NCI-H1092 (cell line): Measurements from ENCODE around the gene PSKH1.
A peak's percentile ranks its signal among the peaks of the same experiment; 100 is the strongest.

ENCODE experiments used
- DNase-seq: peaks from one replicate; lab custom pipeline; 2025; lab: John Stamatoyannopoulos, UW

PSKH1 gene

GRCh38 chr16:67868290-67868689 is 24.8 kb upstream of the PSKH1 start:
- DNase-seq, result no peak

- DNase-seq, result no peak
Observed at GRCh38 chr16:67869653-67870052, 23.4 kb upstream of the PSKH1 start.

DNA sequence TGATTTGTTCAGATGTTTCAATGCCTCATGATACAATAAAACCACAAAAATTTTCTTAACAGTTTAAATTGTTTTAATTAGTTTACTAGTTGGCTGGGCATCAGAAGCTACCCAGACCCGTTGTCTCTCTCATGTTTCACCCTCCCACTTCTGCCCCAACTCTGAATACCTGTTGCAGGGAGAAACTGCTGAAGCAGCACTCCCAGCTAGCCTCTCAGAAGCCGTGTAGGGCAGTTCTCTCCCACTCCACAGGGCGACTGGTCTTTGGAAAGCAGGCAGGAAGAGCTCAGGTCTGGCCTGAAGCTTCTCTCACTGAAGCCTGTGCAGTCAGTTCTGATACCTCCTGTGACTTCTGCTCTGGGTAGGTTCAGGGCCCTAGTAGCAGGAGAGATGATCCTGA is 21.8 kb upstream of the PSKH1 start:
- no peak for DNase-seq

- DNase-seq, result no peak
Observed at GRCh38 chr16:67872131-67872630, 20.9 kb upstream of the PSKH1 start.

- DNase-seq, result peak; percentile 63
Observed at GRCh38 chr16:67872631-67873434, 20.2 kb upstream of the PSKH1 start, which contains the start of gene EDC4. TSS of gene EDC4 (plus strand) at chr16:67873052. CDS start at chr16:67873262, 210 bp downstream.

DNA sequence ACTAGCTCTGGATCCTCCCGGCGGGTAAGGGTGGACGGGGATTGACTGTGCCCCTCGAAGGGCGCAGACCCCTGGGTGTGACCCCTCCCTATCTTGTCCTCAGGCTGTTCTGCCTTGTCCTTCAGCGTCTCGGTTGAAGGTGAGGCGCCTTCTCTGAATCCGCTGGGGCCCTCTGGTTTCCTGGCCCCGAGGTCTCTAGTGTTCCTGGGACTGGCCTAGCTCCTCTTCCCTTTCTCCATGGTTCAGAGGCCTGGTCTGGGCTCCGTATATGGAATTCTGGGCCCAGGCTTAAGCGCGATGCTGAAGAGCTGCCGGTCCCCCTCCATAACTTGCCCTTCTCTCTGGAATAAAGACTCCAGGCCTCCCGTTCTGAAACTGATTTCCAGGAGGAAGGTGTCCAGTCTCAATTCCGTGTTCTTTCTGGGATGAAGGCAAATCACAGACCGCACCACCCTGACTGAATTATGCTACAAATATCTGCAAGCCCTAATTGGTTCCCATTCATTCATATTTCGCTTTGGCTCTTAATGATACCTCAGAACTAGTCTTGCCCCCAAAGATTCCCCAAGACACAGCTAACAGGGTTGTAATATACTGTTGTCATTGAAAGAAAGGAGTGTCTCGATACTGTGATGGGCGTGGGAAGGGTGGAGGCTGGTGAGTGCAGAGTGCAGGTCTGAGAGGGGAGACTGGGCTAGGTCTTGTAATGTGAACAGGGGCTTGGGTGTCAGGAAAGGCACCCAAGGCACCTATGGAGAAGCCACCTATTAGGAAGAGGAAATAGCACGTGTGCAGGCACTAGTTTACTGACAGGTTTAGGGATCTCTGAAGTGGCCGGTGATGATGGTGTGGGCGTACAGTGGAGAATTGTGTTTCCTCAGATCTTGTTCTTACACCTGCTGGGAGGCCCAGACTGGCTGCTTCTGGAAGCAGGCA is 19.4 kb upstream of the PSKH1 start:
- DNase-seq, result no peak

- no peak for DNase-seq
Observed at GRCh38 chr16:67874372-67874771, 18.7 kb upstream of the PSKH1 start.

- no peak for DNase-seq
Observed at GRCh38 chr16:67877064-67877463, 16.0 kb upstream of the PSKH1 start.

- no peak for DNase-seq
Observed at GRCh38 chr16:67878232-67878631, 14.8 kb upstream of the PSKH1 start.

DNA sequence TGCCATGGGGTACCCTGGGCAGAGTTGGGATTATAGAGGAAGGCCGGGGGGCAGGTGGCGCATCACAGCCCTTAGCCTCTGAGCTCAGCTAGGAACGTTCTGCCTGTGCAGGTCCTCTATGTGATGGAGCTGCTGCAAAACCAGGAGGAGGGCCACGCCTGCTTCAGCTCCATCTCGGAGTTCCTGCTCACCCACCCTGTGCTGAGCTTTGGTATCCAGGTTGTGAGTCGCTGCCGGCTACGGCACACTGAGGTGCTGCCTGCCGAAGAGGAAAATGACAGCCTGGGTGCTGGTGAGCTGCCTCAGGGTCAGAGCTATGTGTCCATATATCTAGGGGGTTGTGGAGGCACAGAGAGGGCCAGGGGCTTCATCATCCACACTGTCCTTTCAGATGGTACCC is 14.2 kb upstream of the PSKH1 start:
- no peak for DNase-seq

GRCh38 chr16:67879462-67879861 is 13.6 kb upstream of the PSKH1 start:
- DNase-seq, result no peak

DNA sequence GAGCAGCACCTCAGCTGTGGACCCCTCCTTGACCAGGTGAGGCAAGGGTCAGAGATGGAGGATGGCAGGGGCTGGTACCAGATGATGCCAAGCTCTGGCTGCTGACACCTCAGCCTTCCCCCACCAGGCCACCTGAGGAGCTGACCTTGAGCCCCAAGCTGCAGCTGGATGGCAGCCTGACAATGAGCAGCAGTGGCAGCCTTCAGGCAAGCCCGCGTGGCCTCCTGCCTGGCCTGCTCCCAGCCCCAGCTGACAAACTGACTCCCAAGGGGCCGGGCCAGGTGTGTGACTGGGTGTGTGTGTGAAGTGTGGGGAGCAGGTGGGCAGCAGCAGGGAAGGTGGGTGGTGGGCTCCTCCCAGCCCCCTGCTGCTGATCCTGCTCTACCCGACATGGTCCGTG is 13.1 kb upstream of the PSKH1 start:
- DNase-seq, result no peak

DNA sequence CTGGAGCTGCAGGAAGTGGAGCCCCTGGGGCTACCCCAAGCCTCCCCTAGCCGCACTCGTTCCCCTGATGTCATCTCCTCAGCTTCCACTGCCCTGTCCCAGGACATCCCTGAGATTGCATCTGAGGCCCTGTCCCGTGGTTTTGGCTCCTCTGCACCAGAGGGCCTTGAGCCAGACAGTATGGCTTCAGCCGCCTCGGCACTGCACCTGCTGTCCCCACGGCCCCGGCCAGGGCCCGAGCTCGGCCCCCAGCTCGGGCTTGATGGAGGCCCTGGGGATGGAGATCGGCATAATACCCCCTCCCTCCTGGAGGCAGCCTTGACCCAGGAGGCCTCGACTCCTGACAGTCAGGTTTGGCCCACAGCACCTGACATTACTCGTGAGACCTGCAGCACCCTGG is 12.5 kb upstream of the PSKH1 start:
- no peak for DNase-seq

DNA sequence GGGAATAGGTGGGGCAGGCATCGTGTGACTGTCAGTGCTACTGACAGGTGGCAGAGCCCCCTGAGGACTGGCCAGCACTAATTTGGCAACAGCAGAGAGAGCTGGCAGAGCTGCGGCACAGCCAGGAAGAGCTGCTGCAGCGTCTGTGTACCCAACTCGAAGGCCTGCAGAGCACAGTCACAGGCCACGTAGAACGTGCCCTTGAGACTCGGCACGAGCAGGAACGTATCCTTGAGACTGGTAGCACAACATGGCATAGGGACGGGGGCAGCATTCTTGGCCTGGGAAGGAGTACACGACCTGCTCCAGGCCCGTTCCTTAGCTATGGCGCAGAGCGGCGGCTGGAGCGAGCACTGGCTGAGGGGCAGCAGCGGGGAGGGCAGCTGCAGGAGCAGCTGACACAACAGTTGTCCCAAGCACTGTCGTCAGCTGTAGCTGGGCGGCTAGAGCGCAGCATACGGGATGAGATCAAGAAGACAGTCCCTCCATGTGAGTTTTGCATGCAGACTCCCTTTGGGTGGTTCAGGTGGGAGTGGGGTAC is 11.4 kb upstream of the PSKH1 start:
- DNase-seq, result no peak

DNA sequence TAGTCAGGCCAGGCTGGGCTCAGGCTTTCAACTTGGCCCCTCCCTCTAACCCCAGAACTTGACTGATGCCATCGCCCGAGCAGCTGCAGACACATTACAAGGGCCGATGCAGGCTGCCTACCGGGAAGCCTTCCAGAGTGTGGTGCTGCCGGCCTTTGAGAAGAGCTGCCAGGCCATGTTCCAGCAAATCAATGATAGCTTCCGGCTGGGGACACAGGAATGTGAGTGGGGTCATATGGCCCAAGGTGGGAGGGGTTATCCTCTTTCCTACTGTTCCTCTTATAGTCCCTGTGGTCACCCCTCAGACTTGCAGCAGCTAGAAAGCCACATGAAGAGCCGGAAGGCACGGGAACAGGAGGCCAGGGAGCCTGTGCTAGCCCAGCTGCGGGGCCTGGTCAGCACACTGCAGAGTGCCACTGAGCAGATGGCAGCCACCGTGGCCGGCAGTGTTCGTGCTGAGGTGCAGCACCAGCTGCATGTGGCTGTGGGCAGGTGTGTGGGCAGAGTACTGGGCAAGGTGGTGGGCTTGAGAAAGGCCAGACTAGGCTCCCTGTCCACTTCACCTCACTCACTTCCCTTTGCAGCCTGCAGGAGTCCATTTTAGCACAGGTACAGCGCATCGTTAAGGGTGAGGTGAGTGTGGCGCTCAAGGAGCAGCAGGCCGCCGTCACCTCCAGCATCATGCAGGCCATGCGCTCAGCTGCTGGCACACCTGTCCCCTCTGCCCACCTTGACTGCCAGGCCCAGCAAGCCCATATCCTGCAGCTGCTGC is 10.5 kb upstream of the PSKH1 start:
- DNase-seq, result no peak

GRCh38 chr16:67883146-67883871 is 9.7 kb upstream of the PSKH1 start:
- DNase-seq, result no peak

GRCh38 chr16:67883872-67884261 is 9.2 kb upstream of the PSKH1 start:
- DNase-seq, result peak; percentile 43

- DNase-seq, result no peak
Observed at GRCh38 chr16:67884684-67885083, 8.4 kb upstream of the PSKH1 start, which contains the start of gene NRN1L. TSS of gene NRN1L (plus strand) at chr16:67884885. CDS start at chr16:67884904, 19 bp downstream.

DNA sequence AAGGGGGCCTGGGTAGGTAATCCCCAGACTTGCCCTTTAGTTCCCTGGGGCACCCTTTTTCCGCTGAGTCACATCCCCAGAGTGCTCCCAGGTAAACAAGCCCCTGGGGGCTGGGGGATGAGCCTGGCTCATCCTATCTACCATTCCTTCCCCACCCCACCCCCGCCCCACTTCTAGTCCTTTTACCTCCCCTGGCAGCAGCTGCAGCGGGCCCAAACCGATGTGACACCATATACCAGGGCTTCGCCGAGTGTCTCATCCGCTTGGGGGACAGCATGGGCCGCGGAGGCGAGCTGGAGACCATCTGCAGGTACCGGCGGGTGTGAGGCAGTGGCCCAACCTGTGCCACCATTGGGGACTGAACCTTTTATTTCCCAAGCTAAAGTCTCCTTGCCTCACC is 7.5 kb upstream of the PSKH1 start:
- DNase-seq, result no peak

- DNase-seq, result no peak
Observed at GRCh38 chr16:67885976-67886375, 7.1 kb upstream of the PSKH1 start.

DNA sequence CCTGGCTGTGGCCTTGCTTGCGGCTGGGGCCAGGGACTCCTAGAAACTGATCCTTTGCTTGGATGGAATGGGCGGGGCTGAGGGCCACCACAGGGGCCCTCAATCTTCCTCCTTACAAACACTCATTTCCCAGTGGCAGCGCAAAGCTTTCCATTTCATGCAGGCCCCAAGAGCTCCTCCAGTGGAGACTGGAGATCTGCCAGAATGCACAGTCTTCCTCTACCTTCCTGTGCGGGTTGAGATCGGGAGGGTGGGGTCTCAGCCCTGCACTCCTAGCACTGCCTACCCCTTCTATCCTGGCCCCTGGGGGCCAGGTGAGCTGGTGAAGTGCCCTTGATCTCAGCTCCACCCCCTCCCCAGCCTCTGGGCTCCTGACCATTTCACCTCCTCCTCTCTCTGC is 6.7 kb upstream of the PSKH1 start:
- DNase-seq, result no peak
